HL-60 (cell line): ENCODE data around the gene CYP27B1.

ENCODE experiments used
- GABPA ChIP-seq: IDR thresholded peaks from 2 replicates; pipeline ENCODE4 v1.6.1; 2012; ENCODE audit warnings: low read depth
- POLR2AphosphoS5 ChIP-seq: IDR thresholded peaks from 2 replicates; pipeline ENCODE4 v1.6.1; 2012; ENCODE audit warnings: low read depth
- TF ChIP-seq, protein P1 (sequence below): IDR thresholded peaks from one replicate; pipeline ENCODE4 v1.5.1; 2011; ENCODE audit warnings: low read length, control low read depth, inconsistent platforms; ENCODE audit not compliant: insufficient read depth
- TF ChIP-seq, protein P2 (sequence below): IDR thresholded peaks from 2 replicates; pipeline ENCODE4 v1.6.1; 2012; ENCODE audit warnings: low read depth; ENCODE audit not compliant: insufficient replicate concordance

DNA sequence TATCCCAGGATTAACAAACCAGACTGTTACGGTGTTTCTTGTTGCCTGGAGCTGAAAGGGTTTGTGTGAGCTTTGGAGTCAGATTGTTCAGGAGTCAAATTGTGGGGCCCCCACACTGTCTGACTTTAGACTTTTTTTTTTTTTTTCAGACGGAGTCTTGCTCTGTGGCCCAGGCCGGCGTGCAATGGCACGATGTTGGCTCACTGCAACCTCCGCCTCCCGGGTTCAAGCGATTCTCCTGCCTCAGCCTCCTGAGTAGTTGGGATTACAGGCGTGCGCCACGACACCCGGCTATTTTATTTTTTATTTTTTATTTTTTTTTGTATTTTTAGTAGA, 16.6 kb upstream of the CYP27B1 start:
- TF ChIP-seq, protein P1, sequence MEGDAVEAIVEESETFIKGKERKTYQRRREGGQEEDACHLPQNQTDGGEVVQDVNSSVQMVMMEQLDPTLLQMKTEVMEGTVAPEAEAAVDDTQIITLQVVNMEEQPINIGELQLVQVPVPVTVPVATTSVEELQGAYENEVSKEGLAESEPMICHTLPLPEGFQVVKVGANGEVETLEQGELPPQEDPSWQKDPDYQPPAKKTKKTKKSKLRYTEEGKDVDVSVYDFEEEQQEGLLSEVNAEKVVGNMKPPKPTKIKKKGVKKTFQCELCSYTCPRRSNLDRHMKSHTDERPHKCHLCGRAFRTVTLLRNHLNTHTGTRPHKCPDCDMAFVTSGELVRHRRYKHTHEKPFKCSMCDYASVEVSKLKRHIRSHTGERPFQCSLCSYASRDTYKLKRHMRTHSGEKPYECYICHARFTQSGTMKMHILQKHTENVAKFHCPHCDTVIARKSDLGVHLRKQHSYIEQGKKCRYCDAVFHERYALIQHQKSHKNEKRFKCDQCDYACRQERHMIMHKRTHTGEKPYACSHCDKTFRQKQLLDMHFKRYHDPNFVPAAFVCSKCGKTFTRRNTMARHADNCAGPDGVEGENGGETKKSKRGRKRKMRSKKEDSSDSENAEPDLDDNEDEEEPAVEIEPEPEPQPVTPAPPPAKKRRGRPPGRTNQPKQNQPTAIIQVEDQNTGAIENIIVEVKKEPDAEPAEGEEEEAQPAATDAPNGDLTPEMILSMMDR, result no peak
- TF ChIP-seq, protein P2, sequence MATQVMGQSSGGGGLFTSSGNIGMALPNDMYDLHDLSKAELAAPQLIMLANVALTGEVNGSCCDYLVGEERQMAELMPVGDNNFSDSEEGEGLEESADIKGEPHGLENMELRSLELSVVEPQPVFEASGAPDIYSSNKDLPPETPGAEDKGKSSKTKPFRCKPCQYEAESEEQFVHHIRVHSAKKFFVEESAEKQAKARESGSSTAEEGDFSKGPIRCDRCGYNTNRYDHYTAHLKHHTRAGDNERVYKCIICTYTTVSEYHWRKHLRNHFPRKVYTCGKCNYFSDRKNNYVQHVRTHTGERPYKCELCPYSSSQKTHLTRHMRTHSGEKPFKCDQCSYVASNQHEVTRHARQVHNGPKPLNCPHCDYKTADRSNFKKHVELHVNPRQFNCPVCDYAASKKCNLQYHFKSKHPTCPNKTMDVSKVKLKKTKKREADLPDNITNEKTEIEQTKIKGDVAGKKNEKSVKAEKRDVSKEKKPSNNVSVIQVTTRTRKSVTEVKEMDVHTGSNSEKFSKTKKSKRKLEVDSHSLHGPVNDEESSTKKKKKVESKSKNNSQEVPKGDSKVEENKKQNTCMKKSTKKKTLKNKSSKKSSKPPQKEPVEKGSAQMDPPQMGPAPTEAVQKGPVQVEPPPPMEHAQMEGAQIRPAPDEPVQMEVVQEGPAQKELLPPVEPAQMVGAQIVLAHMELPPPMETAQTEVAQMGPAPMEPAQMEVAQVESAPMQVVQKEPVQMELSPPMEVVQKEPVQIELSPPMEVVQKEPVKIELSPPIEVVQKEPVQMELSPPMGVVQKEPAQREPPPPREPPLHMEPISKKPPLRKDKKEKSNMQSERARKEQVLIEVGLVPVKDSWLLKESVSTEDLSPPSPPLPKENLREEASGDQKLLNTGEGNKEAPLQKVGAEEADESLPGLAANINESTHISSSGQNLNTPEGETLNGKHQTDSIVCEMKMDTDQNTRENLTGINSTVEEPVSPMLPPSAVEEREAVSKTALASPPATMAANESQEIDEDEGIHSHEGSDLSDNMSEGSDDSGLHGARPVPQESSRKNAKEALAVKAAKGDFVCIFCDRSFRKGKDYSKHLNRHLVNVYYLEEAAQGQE, result no peak
- no peak for TF ChIP-seq POLR2AphosphoS5
- no peak for TF ChIP-seq GABPA
